Measurements from ENCODE around the gene RYR3. TPM values are rescaled to one million over a fixed set of nuclear protein-coding genes. Genes with fewer than 3 reads are reported as not detected.
A peak's percentile ranks its signal among the peaks of the same experiment; 100 is the strongest.

RYR3 gene
- total RNA-seq, 1 experiment from 2014 or later = not detected

DNA sequence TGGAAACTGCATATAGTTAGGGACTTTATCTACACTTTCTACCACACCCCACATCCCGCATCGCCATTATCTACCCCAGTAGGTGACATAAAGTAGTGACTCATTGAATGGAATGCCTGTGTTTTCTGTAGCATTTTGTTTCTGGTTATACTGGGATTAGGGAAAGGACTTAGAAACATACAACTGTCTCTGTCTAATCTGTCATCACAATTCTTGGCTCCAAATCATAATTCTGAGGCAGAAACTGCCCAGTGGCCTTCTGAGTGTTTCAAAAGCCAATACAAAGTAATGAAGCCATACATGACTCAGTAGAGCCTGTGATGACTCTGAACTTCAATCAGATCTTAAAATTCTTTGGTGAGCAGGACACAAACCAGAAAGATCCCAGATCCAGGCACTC is 541.8 kb downstream of the RYR3 start:
- no peak for TF ChIP-seq EZH2 (IDR thresholded peaks at IDR 0.05; ENCODE audit: borderline replicate concordance, low read depth, low read length, poor library complexity, severe bottlenecking)
- TF ChIP-seq, protein P1, sequence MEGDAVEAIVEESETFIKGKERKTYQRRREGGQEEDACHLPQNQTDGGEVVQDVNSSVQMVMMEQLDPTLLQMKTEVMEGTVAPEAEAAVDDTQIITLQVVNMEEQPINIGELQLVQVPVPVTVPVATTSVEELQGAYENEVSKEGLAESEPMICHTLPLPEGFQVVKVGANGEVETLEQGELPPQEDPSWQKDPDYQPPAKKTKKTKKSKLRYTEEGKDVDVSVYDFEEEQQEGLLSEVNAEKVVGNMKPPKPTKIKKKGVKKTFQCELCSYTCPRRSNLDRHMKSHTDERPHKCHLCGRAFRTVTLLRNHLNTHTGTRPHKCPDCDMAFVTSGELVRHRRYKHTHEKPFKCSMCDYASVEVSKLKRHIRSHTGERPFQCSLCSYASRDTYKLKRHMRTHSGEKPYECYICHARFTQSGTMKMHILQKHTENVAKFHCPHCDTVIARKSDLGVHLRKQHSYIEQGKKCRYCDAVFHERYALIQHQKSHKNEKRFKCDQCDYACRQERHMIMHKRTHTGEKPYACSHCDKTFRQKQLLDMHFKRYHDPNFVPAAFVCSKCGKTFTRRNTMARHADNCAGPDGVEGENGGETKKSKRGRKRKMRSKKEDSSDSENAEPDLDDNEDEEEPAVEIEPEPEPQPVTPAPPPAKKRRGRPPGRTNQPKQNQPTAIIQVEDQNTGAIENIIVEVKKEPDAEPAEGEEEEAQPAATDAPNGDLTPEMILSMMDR (conservative IDR thresholded peaks at IDR 0.05; ENCODE audit: low read depth, low read length) = no peak
- intact Hi-C loops (cut with micrococcal nuclease; ENCODE audit: unreplicated experiment) = no loop called here
- ChIA-PET POLR2A (ENCODE audit: low non-redundant PET) (no interaction called here), CTCF (no interaction called here)
- peak; percentile 3 for DNase-seq (ENCODE audit: low spot score)
- H3K27me3 ChIP-seq (replicated peaks; ENCODE audit: insufficient read depth, low read depth, low read length, poor library complexity) = no peaks in the 10 kb centered on the region
- H3K9me3 ChIP-seq (ENCODE audit: low read depth, low read length, poor library complexity, severe bottlenecking) = no peaks in the 10 kb centered on the region
- no peaks in the 10 kb centered on the region for H3K36me3 ChIP-seq (ENCODE audit: insufficient read depth, low read length, poor library complexity, severe bottlenecking)
- no peak overlapping the region for H3K4me3 ChIP-seq (ENCODE audit: low read depth, low read length, poor library complexity, severe bottlenecking)
- no TSS peak for BruUV-seq (replicated peaks)
- no peak overlapping the region for H3K27ac ChIP-seq (ENCODE audit: low read depth, low read length, poor library complexity, severe bottlenecking)
- no peaks in the 10 kb centered on the region for H3K4me1 ChIP-seq (ENCODE audit: insufficient read depth, low read length, poor library complexity, severe bottlenecking)

DNA sequence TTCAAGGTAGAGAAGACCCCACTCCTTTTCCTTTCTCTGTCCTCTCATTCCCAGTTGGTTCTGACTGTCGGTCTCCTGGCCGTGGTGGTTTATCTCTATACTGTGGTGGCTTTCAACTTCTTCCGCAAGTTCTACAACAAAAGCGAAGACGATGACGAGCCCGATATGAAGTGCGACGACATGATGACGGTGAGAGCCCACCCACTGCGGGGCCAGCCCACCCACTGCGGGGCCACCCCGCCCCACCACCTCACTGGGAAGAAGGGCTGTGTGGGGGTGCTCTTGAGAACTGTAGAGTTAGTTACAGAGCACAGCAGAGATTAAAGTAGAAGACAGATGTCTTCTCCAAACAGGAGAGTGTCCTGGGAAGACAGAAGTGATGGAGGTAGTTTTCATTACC is 547.0 kb downstream of the RYR3 start:
- no peak overlapping the region for H3K27ac ChIP-seq (ENCODE audit: low read depth, low read length, poor library complexity, severe bottlenecking)
- no TSS peak for BruUV-seq (replicated peaks)

DNA sequence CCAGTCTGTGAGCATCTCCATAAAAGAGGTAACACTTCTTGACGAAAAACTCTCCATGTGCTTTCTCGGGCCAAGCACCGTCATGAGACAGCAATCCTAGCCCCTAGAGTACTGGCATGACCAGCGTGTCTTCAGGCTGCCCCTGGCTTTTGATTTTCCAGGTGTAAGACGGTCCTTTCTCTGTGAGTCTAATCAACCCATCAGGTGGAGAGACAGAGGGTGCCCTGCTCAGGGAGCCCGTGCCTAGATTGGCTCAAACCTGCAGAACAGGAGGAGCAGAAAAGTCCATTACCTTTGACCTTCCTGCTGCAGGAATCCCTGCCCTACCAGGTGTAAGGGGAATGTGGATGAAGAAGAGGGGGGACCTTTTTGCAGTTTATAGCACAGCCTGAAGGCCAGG is 548.1 kb downstream of the RYR3 start:
- POLR2A ChIA-PET (ENCODE audit: low non-redundant PET) = no interaction called here
- H3K27me3 ChIP-seq (replicated peaks; ENCODE audit: insufficient read depth, low read depth, low read length, poor library complexity) = no peaks in the 10 kb centered on the region
- no peak overlapping the region for H3K4me3 ChIP-seq (ENCODE audit: low read depth, low read length, poor library complexity, severe bottlenecking)
- H3K9me3 ChIP-seq (ENCODE audit: low read depth, low read length, poor library complexity, severe bottlenecking) = no peaks in the 10 kb centered on the region
- H3K27ac ChIP-seq (ENCODE audit: low read depth, low read length, poor library complexity, severe bottlenecking) = no peak overlapping the region
- no peak for DNase-seq (ENCODE audit: low spot score)
- H3K4me1 ChIP-seq (ENCODE audit: insufficient read depth, low read length, poor library complexity, severe bottlenecking) = no peaks in the 10 kb centered on the region
- H3K36me3 ChIP-seq (ENCODE audit: insufficient read depth, low read length, poor library complexity, severe bottlenecking) = no peaks in the 10 kb centered on the region
- BruUV-seq (replicated peaks) = no TSS peak
- CTCF ChIA-PET = no interaction called here
- intact Hi-C loops (cut with micrococcal nuclease; ENCODE audit: unreplicated experiment) = no loop called here
- TF ChIP-seq, protein P1 (conservative IDR thresholded peaks at IDR 0.05; ENCODE audit: low read depth, low read length) = no peak
- TF ChIP-seq EZH2 (IDR thresholded peaks at IDR 0.05; ENCODE audit: borderline replicate concordance, low read depth, low read length, poor library complexity, severe bottlenecking) = no peak

More for the DNA sequence above, 547.0 kb downstream of the RYR3 start:
- H3K27me3 ChIP-seq (replicated peaks; ENCODE audit: insufficient read depth, low read depth, low read length, poor library complexity) = no peaks in the 10 kb centered on the region
- no peaks in the 10 kb centered on the region for H3K36me3 ChIP-seq (ENCODE audit: insufficient read depth, low read length, poor library complexity, severe bottlenecking)
- H3K4me1 ChIP-seq (ENCODE audit: insufficient read depth, low read length, poor library complexity, severe bottlenecking) = no peaks in the 10 kb centered on the region
- no peaks in the 10 kb centered on the region for H3K9me3 ChIP-seq (ENCODE audit: low read depth, low read length, poor library complexity, severe bottlenecking)
- intact Hi-C loops (cut with micrococcal nuclease; ENCODE audit: unreplicated experiment) = no loop called here
- POLR2A ChIA-PET (ENCODE audit: low non-redundant PET) = no interaction called here
- no peak for DNase-seq (ENCODE audit: low spot score)
- CTCF ChIA-PET = no interaction called here
- H3K4me3 ChIP-seq (ENCODE audit: low read depth, low read length, poor library complexity, severe bottlenecking) = no peak overlapping the region
- no peak for TF ChIP-seq EZH2 (IDR thresholded peaks at IDR 0.05; ENCODE audit: borderline replicate concordance, low read depth, low read length, poor library complexity, severe bottlenecking)
- TF ChIP-seq, protein P1 (conservative IDR thresholded peaks at IDR 0.05; ENCODE audit: low read depth, low read length) = no peak

Data from A673 (cell line).